ENCODE data around the gene HIP1.
A peak's percentile ranks its signal among the peaks of the same experiment; 100 is the strongest.
"Not testable (repeated sequence)": the region's sequence is repeated elsewhere in the genome, so short reads cannot be mapped to it uniquely, and the experiment has no call there.

Gene HIP1

GRCh38 chr7:75567948-75568595 lies 170.7 kb downstream of the HIP1 start:
- no peak for DNase-seq

- DNase-seq: no peak
Observed at GRCh38 chr7:75565132-75565837, 173.5 kb downstream of the HIP1 start.

GRCh38 chr7:75563171-75563570 lies 175.6 kb downstream of the HIP1 start:
- no peak for DNase-seq

- no peak for DNase-seq
Observed at GRCh38 chr7:75559976-75560365, 178.8 kb downstream of the HIP1 start.

- DNase-seq: no peak
Observed at GRCh38 chr7:75559355-75559975, 179.3 kb downstream of the HIP1 start.

GRCh38 chr7:75556835-75557234 lies 181.9 kb downstream of the HIP1 start:
- DNase-seq: not testable (repeated sequence)

GRCh38 chr7:75555736-75556135 lies 183.0 kb downstream of the HIP1 start:
- no peak for DNase-seq

GRCh38 chr7:75546237-75547015 lies 192.3 kb downstream of the HIP1 start:
- DNase-seq: no peak

- no peak for DNase-seq
Observed at GRCh38 chr7:75537731-75538130, 201.0 kb downstream of the HIP1 start.

- DNase-seq: no peak
Observed at GRCh38 chr7:75536940-75537538, 201.7 kb downstream of the HIP1 start.

GRCh38 chr7:75536491-75536890 lies 202.2 kb downstream of the HIP1 start:
- no peak for DNase-seq

- DNase-seq: peak; percentile 93
Observed at GRCh38 chr7:75534727-75535307, 203.9 kb downstream of the HIP1 start.

- no peak for DNase-seq
Observed at GRCh38 chr7:75533926-75534325, 204.8 kb downstream of the HIP1 start.

GRCh38 chr7:75532639-75533038 lies 206.1 kb downstream of the HIP1 start:
- no peak for DNase-seq

- DNase-seq: no peak
Observed at GRCh38 chr7:75531359-75531821, 207.4 kb downstream of the HIP1 start.

- not testable (repeated sequence) for DNase-seq
Observed at GRCh38 chr7:75527224-75527722, 211.5 kb downstream of the HIP1 start.

GRCh38 chr7:75521727-75522126 lies 217.0 kb downstream of the HIP1 start:
- DNase-seq: not testable (repeated sequence)

- not testable (repeated sequence) for DNase-seq
Observed at GRCh38 chr7:75518842-75519241, 219.9 kb downstream of the HIP1 start.

GRCh38 chr7:75509033-75509432 lies 229.7 kb downstream of the HIP1 start:
- not testable (repeated sequence) for DNase-seq

GRCh38 chr7:75492020-75492419 lies 246.7 kb downstream of the HIP1 start, which contains the start of gene SPDYE5:
Gene SPDYE5 (plus strand): TSS chr7:75492320. CDS start chr7:75494048, 1,728 bp downstream.
- DNase-seq: not testable (repeated sequence)

GRCh38 chr7:75485979-75486643 lies 252.6 kb downstream of the HIP1 start, which contains the start of gene POM121C:
Gene POM121C (minus strand): TSS chr7:75486299. CDS start chr7:75441496, 44,803 bp downstream.
- peak; percentile 92 for DNase-seq
